ENCODE measurements around the gene NRN1L. TPM values are rescaled to one million over a fixed set of nuclear protein-coding genes. Genes with fewer than 3 reads are reported as not detected.
"Not testable (repeated sequence)": the region's sequence is repeated elsewhere in the genome, so short reads cannot be mapped to it uniquely, and the experiment has no call there.

Gene NRN1L
- total RNA-seq: not detected
- 1 to 10 TPM in 1 of 3 donors, not detected in 2; 1.1 TPM for polyA plus RNA-seq

GRCh38 chr16:67884684-67885083 lies at the start of gene NRN1L:
TSS of gene NRN1L (plus strand) at chr16:67884885. CDS start at chr16:67884904, 19 bp downstream.
- 55 to 69% methylated on average over 22 of the region's 22 CpGs for WGBS, 2 donors
- peak within 1 kb of the TSS in 3 of 4 donors; percentile 13 to 19 (median 17) for H3K4me3 ChIP-seq
- TF ChIP-seq POLR2AphosphoS5 (IDR thresholded peaks at IDR 0.05): peak in 3 of 4 donors; percentile 36 to 45 (median 39)
- TF ChIP-seq POLR2A (IDR thresholded peaks at IDR 0.05): no peak
- DNase-seq: peak; percentile 98
- H3K27ac ChIP-seq: peak within 1 kb of the TSS; percentile 64 to 70 (median 68)
- intact Hi-C loops (cut with DNase I): loop anchor here (2.0 to 5.0 kb wide), 2 partner anchors 38 to 158 kb away; partner anchors contain the start of genes CENPT and NUTF2
- no peaks in the 10 kb centered on the region for H3K27me3 ChIP-seq
- H3K4me1 ChIP-seq: peaks cover 0 to 13% (median 9%) of the 10 kb centered on the region in 4 donors
- no peaks in the 10 kb centered on the region for H3K9me3 ChIP-seq
- H3K36me3 ChIP-seq: peaks cover 37 to 45% (median 38%) of the 10 kb centered on the region in 4 donors

- DNase-seq; H3K27me3 ChIP-seq; intact Hi-C loops (cut with DNase I); H3K36me3 ChIP-seq; H3K4me3 ChIP-seq; H3K27ac ChIP-seq; H3K9me3 ChIP-seq: not testable (repeated sequence)
- peaks cover 0 to 24% (median 23%) of the 10 kb centered on the region in 4 donors for H3K4me1 ChIP-seq
- 54 to 82% methylated on average over 10 of the region's 10 CpGs for WGBS, 2 donors
These were observed 47.5 kb upstream of the NRN1L start for GRCh38 chr16:67837190-67837589.

- DNase-seq: no peak
- H3K27ac ChIP-seq: no peak overlapping the region
- H3K27me3 ChIP-seq: no peaks in the 10 kb centered on the region
- intact Hi-C loops (cut with DNase I): no loop called here
- peaks cover 0 to 20% (median 18%) of the 10 kb centered on the region in 4 donors for H3K4me1 ChIP-seq
- H3K4me3 ChIP-seq: no peak overlapping the region
- WGBS, 2 donors: 87% methylated on average over 2 of the region's 2 CpGs
- H3K36me3 ChIP-seq: no peaks in the 10 kb centered on the region
- no peaks in the 10 kb centered on the region for H3K9me3 ChIP-seq
- TF ChIP-seq EP300 (IDR thresholded peaks at IDR 0.05): no peak
- TF ChIP-seq POLR2A (IDR thresholded peaks at IDR 0.05): no peak
- TF ChIP-seq POLR2AphosphoS5 (IDR thresholded peaks at IDR 0.05): no peak
- no peak for TF ChIP-seq CTCF (IDR thresholded peaks at IDR 0.05)
These were observed 46.9 kb upstream of the NRN1L start for GRCh38 chr16:67837811-67838210.

GRCh38 chr16:67841198-67841815 lies 43.4 kb upstream of the NRN1L start:
- intact Hi-C loops (cut with DNase I): loop anchor here (5.0 to 10.0 kb wide), 2 partner anchors 96 to 317 kb away; partner anchors contain the start of genes PSMB10 and RIPOR1
- 42 to 64% methylated on average over 17 of the region's 17 CpGs for WGBS, 2 donors
- H3K27ac ChIP-seq: peak overlapping the region; percentile 96 to 99 (median 99)

GRCh38 chr16:67841816-67842508 lies 42.7 kb upstream of the NRN1L start, which contains the start of gene THAP11:
TSS of gene THAP11 (plus strand) at chr16:67842320. CDS start at chr16:67842555, 235 bp downstream.
- Histone ChIP-seq H3K27me3 (no peaks in the 10 kb centered on the region), H3K36me3 (no peaks in the 10 kb centered on the region), H3K9me3 (no peaks in the 10 kb centered on the region), H3K4me1 (peaks cover 0 to 42% (median 40%) of the 10 kb centered on the region in 4 donors), H3K27ac (peak within 1 kb of the TSS; percentile 96 to 99 (median 99)), H3K4me3 (peak within 1 kb of the TSS; percentile 61 to 94 (median 78))
- 0 to 1% methylated on average over 83 of the region's 83 CpGs for WGBS, 2 donors
- TF ChIP-seq CTCF (IDR thresholded peaks at IDR 0.05) (peak; percentile 79 to 93 (median 88)), POLR2A (IDR thresholded peaks at IDR 0.05) (no peak), POLR2AphosphoS5 (IDR thresholded peaks at IDR 0.05) (peak; percentile 29 to 74 (median 62))
- peak; percentile 97 for DNase-seq
- intact Hi-C loops (cut with DNase I): loop anchor here (5.0 to 10.0 kb wide), 2 partner anchors 95 to 317 kb away; partner anchors contain the start of genes PSMB10 and RIPOR1

More at GRCh38 chr16:67841198-67841815, 43.4 kb upstream of the NRN1L start:
- TF ChIP-seq POLR2AphosphoS5 (IDR thresholded peaks at IDR 0.05) (no peak), POLR2A (IDR thresholded peaks at IDR 0.05) (no peak), CTCF (IDR thresholded peaks at IDR 0.05) (no peak), EP300 (IDR thresholded peaks at IDR 0.05) (no peak)
- DNase-seq: no peak
- Histone ChIP-seq H3K36me3 (no peaks in the 10 kb centered on the region), H3K9me3 (no peaks in the 10 kb centered on the region), H3K4me1 (peaks cover 0 to 42% (median 40%) of the 10 kb centered on the region in 4 donors), H3K27me3 (no peaks in the 10 kb centered on the region), H3K4me3 (peak overlapping the region; percentile 61 to 94 (median 78))
